Measurements from ENCODE around the gene GABRR2.

Gene GABRR2

GRCh38 chr6:89315249-89315885 is at the start of gene GABRR2:
GABRR2 (minus strand) TSS chr6:89315299; CDS start chr6:89315165, 134 bp downstream.
- FAIRE-seq: no peak

GRCh38 chr6:89364586-89364985 is 49.5 kb upstream of the GABRR2 start:
- FAIRE-seq: peak; percentile 74
- no peak for DNase-seq (ENCODE audit: extremely low spot score, insufficient read length, low read depth)

More at GRCh38 chr6:89315249-89315885, at the start of gene GABRR2:
- no peak for DNase-seq (ENCODE audit: extremely low spot score, insufficient read length, low read depth)

- no peak for DNase-seq (ENCODE audit: extremely low spot score, insufficient read length, low read depth)
- no peak for FAIRE-seq
Observed at GRCh38 chr6:89361171-89361570, 46.1 kb upstream of the GABRR2 start.

- no peak for DNase-seq (ENCODE audit: extremely low spot score, insufficient read length, low read depth)
- FAIRE-seq: peak; percentile 91
Observed at GRCh38 chr6:89360415-89360999, 45.4 kb upstream of the GABRR2 start.

- no peak for FAIRE-seq
- no peak for DNase-seq (ENCODE audit: extremely low spot score, insufficient read length, low read depth)
Observed at GRCh38 chr6:89359561-89359960, 44.5 kb upstream of the GABRR2 start.

DNA sequence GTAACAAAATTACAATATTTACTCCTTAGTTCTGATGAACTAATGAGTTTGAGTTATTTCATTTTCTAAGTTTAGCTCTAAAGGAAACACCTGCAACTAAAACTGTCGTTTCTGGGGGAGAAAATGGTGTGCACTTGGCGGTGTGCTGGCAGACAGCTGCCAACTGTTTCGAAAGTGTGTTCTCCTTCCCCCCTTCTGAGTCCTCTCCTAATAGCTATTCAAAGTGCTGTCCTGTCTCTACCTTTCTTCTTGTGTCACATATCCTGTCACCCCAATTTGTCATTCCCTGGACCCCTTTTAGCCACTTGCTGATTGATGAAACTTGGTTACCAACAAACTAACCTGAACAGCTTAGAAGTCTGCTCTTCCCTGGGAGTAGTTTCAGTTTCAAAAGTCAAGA is 42.3 kb upstream of the GABRR2 start:
- DNase-seq (ENCODE audit: extremely low spot score, insufficient read length, low read depth) (no peak), FAIRE-seq (peak; percentile 96)

- FAIRE-seq: peak; percentile 74
Observed at GRCh38 chr6:89356642-89357170, 41.6 kb upstream of the GABRR2 start.

GRCh38 chr6:89355511-89356194 is 40.6 kb upstream of the GABRR2 start:
- DNase-seq (ENCODE audit: extremely low spot score, insufficient read length, low read depth) (no peak), FAIRE-seq (peak; percentile 69)

More at GRCh38 chr6:89356642-89357170, 41.6 kb upstream of the GABRR2 start:
- DNase-seq (ENCODE audit: extremely low spot score, insufficient read length, low read depth): no peak

DNA sequence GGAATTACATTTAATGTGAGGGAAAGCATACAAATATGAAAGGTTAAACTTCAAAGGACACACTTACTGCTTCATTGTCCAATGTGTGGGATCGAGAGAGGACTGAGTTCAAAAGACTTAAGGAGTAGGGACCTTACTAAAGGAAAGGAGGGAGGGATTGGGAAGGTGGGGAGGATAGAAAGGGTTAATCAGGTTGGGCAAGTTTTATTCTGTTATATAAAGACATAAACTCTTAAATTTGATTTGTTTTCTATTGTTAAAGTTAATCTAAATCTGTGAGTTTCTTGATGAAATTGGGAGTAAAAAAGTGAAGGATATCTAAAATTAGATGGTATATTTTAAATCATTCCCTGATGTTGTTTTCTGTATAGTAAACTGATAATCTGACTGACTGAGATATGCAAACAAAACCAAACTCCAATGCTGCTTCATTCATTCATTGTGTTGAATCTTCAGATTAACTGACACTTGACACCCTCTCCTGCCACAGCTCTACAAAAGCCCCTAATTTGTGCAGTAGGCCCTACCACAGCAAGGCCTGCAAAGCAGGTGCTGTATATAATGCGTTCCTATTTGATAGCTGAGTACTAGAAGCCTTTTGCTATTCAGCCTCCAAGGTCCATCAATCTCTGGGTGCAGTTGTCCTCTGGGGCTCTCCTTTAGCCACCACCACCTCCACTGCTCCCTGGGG is 38.7 kb upstream of the GABRR2 start:
- peak; percentile 76 for FAIRE-seq
- no peak for DNase-seq (ENCODE audit: extremely low spot score, insufficient read length, low read depth)

GRCh38 chr6:89353118-89353556 is 38.0 kb upstream of the GABRR2 start:
- DNase-seq (ENCODE audit: extremely low spot score, insufficient read length, low read depth): no peak
- FAIRE-seq: no peak

GRCh38 chr6:89352278-89353117 is 37.4 kb upstream of the GABRR2 start, which contains the start of gene UBE2J1:
UBE2J1 (minus strand) TSS chr6:89352722; CDS start chr6:89352569, 153 bp downstream.
- DNase-seq (ENCODE audit: extremely low spot score, insufficient read length, low read depth) (no peak), FAIRE-seq (peak; percentile 75)

GRCh38 chr6:89351671-89352277 is 36.7 kb upstream of the GABRR2 start:
- DNase-seq (ENCODE audit: extremely low spot score, insufficient read length, low read depth) (no peak), FAIRE-seq (no peak)

GRCh38 chr6:89350281-89350966 is 35.3 kb upstream of the GABRR2 start:
- DNase-seq (ENCODE audit: extremely low spot score, insufficient read length, low read depth): no peak
- FAIRE-seq: peak; percentile 79

GRCh38 chr6:89348372-89348771 is 33.3 kb upstream of the GABRR2 start:
- peak; percentile 38 for FAIRE-seq
- DNase-seq (ENCODE audit: extremely low spot score, insufficient read length, low read depth): no peak

GRCh38 chr6:89347825-89348224 is 32.7 kb upstream of the GABRR2 start:
- FAIRE-seq (no peak), DNase-seq (ENCODE audit: extremely low spot score, insufficient read length, low read depth) (no peak)

- DNase-seq (ENCODE audit: extremely low spot score, insufficient read length, low read depth) (no peak), FAIRE-seq (no peak)
Observed at GRCh38 chr6:89346433-89346832, 31.3 kb upstream of the GABRR2 start.

- DNase-seq (ENCODE audit: extremely low spot score, insufficient read length, low read depth) (no peak), FAIRE-seq (no peak)
Observed at GRCh38 chr6:89339565-89339964, 24.5 kb upstream of the GABRR2 start.

DNA sequence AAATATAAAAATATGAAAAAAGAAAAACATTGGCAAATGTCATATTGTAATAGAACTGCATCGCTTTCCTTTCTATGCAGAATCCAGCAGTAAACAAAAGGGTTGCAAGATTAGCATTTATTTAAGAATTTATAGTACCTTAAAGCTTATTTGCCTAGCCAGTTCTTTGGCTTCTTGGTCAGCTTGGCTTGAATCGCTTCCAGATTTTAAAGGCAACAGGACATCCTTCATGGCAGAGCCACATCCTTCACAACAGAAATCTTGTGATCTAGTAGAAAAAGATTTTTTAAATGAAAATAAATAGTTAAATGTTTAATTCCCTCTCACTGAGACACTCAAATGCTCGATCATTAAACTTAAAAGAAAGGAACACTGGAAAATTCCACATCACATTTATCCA is 20.1 kb upstream of the GABRR2 start:
- no peak for FAIRE-seq
- no peak for DNase-seq (ENCODE audit: extremely low spot score, insufficient read length, low read depth)

All from GM18507 (cell line).